H9 (cell line): ENCODE results near the gene AGL. TPM values are rescaled to one million over a fixed set of nuclear protein-coding genes. Genes with fewer than 3 reads are reported as not detected.

Source experiments
- DNase-seq: peaks from one replicate; pipeline ENCODE4 v3.0.0-alpha.2; 2017
- H2AFZ ChIP-seq: one replicate; pipeline ENCODE4 v1.6.1; 2013; ENCODE audit warnings: mild to moderate bottlenecking, low read length, control low read depth, moderate library complexity
- H2AK5ac ChIP-seq: 2 replicates; pipeline ENCODE4 v1.6.1; 2013; ENCODE audit warnings: low read length, control low read depth, mixed read lengths; ENCODE audit not compliant: insufficient read length
- H2BK120ac ChIP-seq: one replicate; pipeline ENCODE4 v1.6.1; 2013; ENCODE audit warnings: low read depth, mild to moderate bottlenecking, low read length, control low read depth, inconsistent platforms; ENCODE audit not compliant: poor library complexity, severe bottlenecking
- H2BK12ac ChIP-seq: 2 replicates; pipeline ENCODE4 v1.6.1; 2013; ENCODE audit warnings: low read length, control low read depth, mixed read lengths, low read depth; ENCODE audit not compliant: insufficient read length
- H2BK15ac ChIP-seq: 2 replicates; pipeline ENCODE4 v1.6.1; 2013; ENCODE audit warnings: low read depth, low read length, control low read depth
- H2BK20ac ChIP-seq: one replicate; pipeline ENCODE4 v1.6.1; 2013; ENCODE audit warnings: low read depth, mild to moderate bottlenecking, low read length, control low read depth, inconsistent platforms; ENCODE audit not compliant: poor library complexity, severe bottlenecking
- H2BK5ac ChIP-seq: 2 replicates; pipeline ENCODE4 v1.6.1; 2013; ENCODE audit warnings: low read length, control low read depth, mixed read lengths; ENCODE audit not compliant: insufficient read length
- H3K14ac ChIP-seq: 2 replicates; pipeline ENCODE4 v1.6.1; 2013; ENCODE audit warnings: low read length, control low read depth; ENCODE audit not compliant: insufficient read depth
- H3K18ac ChIP-seq: 2 replicates; pipeline ENCODE4 v1.6.1; 2013; ENCODE audit warnings: low read depth, mild to moderate bottlenecking, mixed read lengths, low read length, control low read depth; ENCODE audit not compliant: insufficient read length
- H3K23ac ChIP-seq: 2 replicates; pipeline ENCODE4 v1.6.1; 2013; ENCODE audit warnings: low read length, control low read depth, mixed read lengths, low read depth; ENCODE audit not compliant: insufficient read length
- H3K23me2 ChIP-seq: 2 replicates; pipeline ENCODE4 v1.6.1; 2013; ENCODE audit warnings: low read depth, mild to moderate bottlenecking, mixed read lengths, low read length, control low read depth; ENCODE audit not compliant: insufficient read length, poor library complexity, severe bottlenecking
- H3K27ac ChIP-seq: 2 replicates; pipeline ENCODE4 v1.5.1; 2013; ENCODE audit warnings: low read length, control low read depth, mixed read lengths, low read depth; ENCODE audit not compliant: insufficient read length
- H3K27me3 ChIP-seq: 2 replicates; pipeline ENCODE4 v1.6.1; 2013; ENCODE audit warnings: low read length, control low read depth, inconsistent platforms; ENCODE audit not compliant: insufficient read depth
- H3K4ac ChIP-seq: 2 replicates; pipeline ENCODE4 v1.6.1; 2013; ENCODE audit warnings: low read depth, mild to moderate bottlenecking, control low read depth, inconsistent platforms, low read length, moderate library complexity
- H3K4me1 ChIP-seq: 2 replicates; pipeline ENCODE4 v1.6.1; 2013; ENCODE audit warnings: low read length, control low read depth, inconsistent platforms; ENCODE audit not compliant: insufficient read depth
- H3K4me2 ChIP-seq: 2 replicates; pipeline ENCODE4 v1.6.1; 2013; ENCODE audit warnings: low read length, control low read depth, mixed read lengths; ENCODE audit not compliant: insufficient read length, insufficient read depth
- H3K56ac ChIP-seq: 2 replicates; pipeline ENCODE4 v1.6.1; 2013; ENCODE audit warnings: low read depth, mild to moderate bottlenecking, mixed read lengths, low read length, control low read depth; ENCODE audit not compliant: insufficient read length
- H3K79me1 ChIP-seq: 2 replicates; pipeline ENCODE4 v1.6.1; 2013; ENCODE audit warnings: low read depth, mild to moderate bottlenecking, moderate library complexity, low read length, control low read depth, inconsistent platforms; ENCODE audit not compliant: insufficient read depth, poor library complexity, severe bottlenecking
- H3K79me2 ChIP-seq: 2 replicates; pipeline ENCODE4 v1.6.1; 2013; ENCODE audit warnings: low read length, control low read depth, inconsistent platforms; ENCODE audit not compliant: insufficient read depth
- H3K9ac ChIP-seq: 2 replicates; pipeline ENCODE4 v1.6.1; 2013; ENCODE audit warnings: low read length, control low read depth, mixed read lengths; ENCODE audit not compliant: insufficient read length; ENCODE audit errors: extremely low read depth
- H3K9me3 ChIP-seq: one replicate; pipeline ENCODE4 v1.6.1; 2013; ENCODE audit warnings: low read depth, low read length, inconsistent platforms; ENCODE audit not compliant: control insufficient read depth
- H3T11ph ChIP-seq: one replicate; pipeline ENCODE4 v1.6.1; 2013; ENCODE audit warnings: mild to moderate bottlenecking, low read length, control low read depth, inconsistent platforms
- H4K20me1 ChIP-seq: one replicate; pipeline ENCODE4 v1.6.1; 2013; ENCODE audit not compliant: control insufficient read depth, insufficient read length, insufficient read depth
- H4K5ac ChIP-seq: 2 replicates; pipeline ENCODE4 v1.6.1; 2013; ENCODE audit warnings: low read depth, mild to moderate bottlenecking, mixed read lengths, low read length, control low read depth; ENCODE audit not compliant: insufficient read length
- H4K8ac ChIP-seq: replicated peaks from 2 replicates; pipeline ENCODE4 v1.6.1; 2013; ENCODE audit warnings: low read length, control low read depth, mixed read lengths, low read depth; ENCODE audit not compliant: insufficient read length
- H4K91ac ChIP-seq: 2 replicates; pipeline ENCODE4 v1.6.1; 2013; ENCODE audit warnings: low read depth, mild to moderate bottlenecking, moderate library complexity, mixed read lengths, low read length, control low read depth; ENCODE audit not compliant: insufficient read length
- H3K27ac Mint-ChIP-seq, 3 experiments: 2 replicates in 2 of 3; 3 replicates in 1 of 3; pipeline ENCODE4 v1.8.0; 2020 to 2021; ENCODE audit warnings: mixed read lengths in 3 of 3, mild to moderate bottlenecking in 1 of 3, moderate library complexity in 1 of 3
- H3K27me3 Mint-ChIP-seq: 2 replicates; pipeline ENCODE4 v1.8.0; 2021; ENCODE audit warnings: low read depth, mild to moderate bottlenecking, moderate library complexity, mixed read lengths
- H3K36me3 Mint-ChIP-seq, 3 experiments: 2 replicates in 2 of 3; 3 replicates in 1 of 3; pipeline ENCODE4 v1.8.0; 2020 to 2021; ENCODE audit warnings: low read depth in 3 of 3, mixed read lengths in 3 of 3; ENCODE audit not compliant: insufficient read depth in 1 of 3
- H3K4me1 Mint-ChIP-seq, 2 experiments: 2 replicates each; pipeline ENCODE4 v1.8.0; 2020; ENCODE audit warnings: mixed read lengths in 2 of 2
- H3K4me3 Mint-ChIP-seq, 2 experiments: 2 replicates in 1 of 2; 3 replicates in 1 of 2; pipeline ENCODE4 v1.8.0; 2020 to 2021; ENCODE audit warnings: mild to moderate bottlenecking in 2 of 2, mixed read lengths in 2 of 2, moderate library complexity in 1 of 2
- H3K9me3 Mint-ChIP-seq, 2 experiments: 2 replicates in 1 of 2; 3 replicates in 1 of 2; pipeline ENCODE4 v1.8.0; 2020; ENCODE audit warnings: mild to moderate bottlenecking in 2 of 2, mixed read lengths in 2 of 2, moderate library complexity in 1 of 2
- WGBS: extraction: QIAGEN DNeasy Blood & Tissue Kit; methylation state at CpG from one replicate; pipeline ENCODE4 v1.1.7; 2013; ENCODE audit warnings: missing lambda C conversion rate, low lambda C conversion rate, mixed read lengths; ENCODE audit not compliant: insufficient read length; ENCODE audit errors: extremely low coverage; 5-methylcytosine and 5-hydroxymethylcytosine counted together
- total RNA-seq: library from RNA; stranded (reverse); gene quantifications from 2 replicates; pipeline ENCODE4 v1.2.1, GENCODE V29; 2021
- TF ChIP-seq, protein P1 (sequence below): fragments of 200-600 bp; sonication (generic); conservative IDR thresholded peaks from 3 replicates; pipeline ENCODE4 v1.8.0; 2021; ENCODE audit warnings: antibody characterized with exemption, mild to moderate bottlenecking

The AGL gene
- total RNA-seq, 1 experiment from 2014 or later: 24.0 TPM

DNA sequence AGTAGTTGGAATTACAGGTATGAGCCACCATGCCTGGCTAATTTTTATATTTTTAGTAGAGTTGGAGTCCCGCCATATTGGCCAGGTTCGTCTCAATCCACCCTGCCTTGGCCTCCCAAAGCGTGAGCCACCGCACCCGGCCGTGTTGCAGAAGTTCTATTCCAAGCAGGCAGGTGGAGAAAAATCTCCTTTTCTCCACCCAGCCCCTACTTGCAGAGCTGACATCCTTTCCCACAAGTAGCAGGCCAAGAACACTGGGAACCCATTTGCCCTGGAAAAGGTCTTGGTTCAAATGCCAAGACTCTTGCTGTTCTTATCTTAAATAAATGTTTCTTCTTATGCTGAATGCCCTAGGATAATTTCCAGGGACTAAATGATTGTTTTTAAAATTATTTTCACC is 17.5 kb downstream of the AGL start:
- peaks cover 0 to 16% (median under 1%) of the 10 kb centered on the region in 3 experiments; a peak in 4 of 7 replicates for H3K36me3 Mint-ChIP-seq
- Histone ChIP-seq H4K8ac (no peak overlapping the region), H2AFZ (no peak overlapping the region), H3K4me2 (no peak overlapping the region), H3K23ac (no peak overlapping the region), H3K23me2 (no peaks in the 10 kb centered on the region), H3K79me2 (no peaks in the 10 kb centered on the region), H3K14ac (no peak overlapping the region), H3K4me1 (no peaks in the 10 kb centered on the region), H2BK15ac (no peak overlapping the region), H3K18ac (no peak overlapping the region), H3K9me3 (no peaks in the 10 kb centered on the region), H2BK5ac (no peak overlapping the region), H4K5ac (no peak overlapping the region), H3K27ac (no peak overlapping the region), H3T11ph (no peak overlapping the region), H2AK5ac (no peak overlapping the region), H2BK120ac (no peak overlapping the region), H3K9ac (no peak overlapping the region), H2BK20ac (no peak overlapping the region), H3K4ac (no peak overlapping the region), H4K91ac (no peak overlapping the region), H2BK12ac (no peak overlapping the region), H4K20me1 (no peaks in the 10 kb centered on the region), H3K56ac (no peak overlapping the region), H3K27me3 (no peaks in the 10 kb centered on the region), H3K79me1 (no peaks in the 10 kb centered on the region)
- no peaks in the 10 kb centered on the region for H3K9me3 Mint-ChIP-seq
- no peak for DNase-seq
- TF ChIP-seq, protein P1, sequence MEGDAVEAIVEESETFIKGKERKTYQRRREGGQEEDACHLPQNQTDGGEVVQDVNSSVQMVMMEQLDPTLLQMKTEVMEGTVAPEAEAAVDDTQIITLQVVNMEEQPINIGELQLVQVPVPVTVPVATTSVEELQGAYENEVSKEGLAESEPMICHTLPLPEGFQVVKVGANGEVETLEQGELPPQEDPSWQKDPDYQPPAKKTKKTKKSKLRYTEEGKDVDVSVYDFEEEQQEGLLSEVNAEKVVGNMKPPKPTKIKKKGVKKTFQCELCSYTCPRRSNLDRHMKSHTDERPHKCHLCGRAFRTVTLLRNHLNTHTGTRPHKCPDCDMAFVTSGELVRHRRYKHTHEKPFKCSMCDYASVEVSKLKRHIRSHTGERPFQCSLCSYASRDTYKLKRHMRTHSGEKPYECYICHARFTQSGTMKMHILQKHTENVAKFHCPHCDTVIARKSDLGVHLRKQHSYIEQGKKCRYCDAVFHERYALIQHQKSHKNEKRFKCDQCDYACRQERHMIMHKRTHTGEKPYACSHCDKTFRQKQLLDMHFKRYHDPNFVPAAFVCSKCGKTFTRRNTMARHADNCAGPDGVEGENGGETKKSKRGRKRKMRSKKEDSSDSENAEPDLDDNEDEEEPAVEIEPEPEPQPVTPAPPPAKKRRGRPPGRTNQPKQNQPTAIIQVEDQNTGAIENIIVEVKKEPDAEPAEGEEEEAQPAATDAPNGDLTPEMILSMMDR: no peak
- no peak overlapping the region for H3K27ac Mint-ChIP-seq
- no CpG with 5 or more reads among the region's 6 CpGs for WGBS
- H3K4me3 Mint-ChIP-seq: no peak overlapping the region
- H3K4me1 Mint-ChIP-seq: no peaks in the 10 kb centered on the region
- H3K27me3 Mint-ChIP-seq: no peaks in the 10 kb centered on the region
